Putamen (tissue), 1 donor: ENCODE data around the gene CNTROB.
A peak's percentile ranks its signal among the peaks of the same experiment; 100 is the strongest.
"Not testable (repeated sequence)": the region's sequence is repeated elsewhere in the genome, so short reads cannot be mapped to it uniquely, and the experiment has no call there.

Experiments used
- DNase-seq: peaks from one replicate; pipeline ENCODE4 v3.0.0-alpha.2; 2016; ENCODE audit warnings: low spot score

Gene CNTROB

DNA sequence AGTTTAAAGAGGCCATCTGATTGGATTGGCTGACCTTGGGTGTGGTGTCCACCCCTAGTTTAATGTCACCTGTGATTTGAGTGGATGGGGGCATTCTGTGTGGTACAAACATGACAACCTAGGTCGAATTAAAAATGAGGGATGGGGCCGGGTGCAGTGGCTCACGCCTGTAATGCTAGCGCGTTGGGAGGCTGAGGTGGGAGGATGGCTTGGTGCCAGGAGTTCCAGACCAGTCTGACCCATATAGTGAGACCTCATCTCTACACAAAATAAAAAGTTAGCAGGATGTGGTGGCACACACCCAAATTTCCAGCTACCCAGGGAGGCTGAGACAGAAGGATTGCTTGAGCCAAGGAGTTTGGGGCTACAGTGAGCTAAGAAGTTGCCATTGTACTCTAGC is 14.4 kb downstream of the CNTROB start:
- DNase-seq, result no peak

DNA sequence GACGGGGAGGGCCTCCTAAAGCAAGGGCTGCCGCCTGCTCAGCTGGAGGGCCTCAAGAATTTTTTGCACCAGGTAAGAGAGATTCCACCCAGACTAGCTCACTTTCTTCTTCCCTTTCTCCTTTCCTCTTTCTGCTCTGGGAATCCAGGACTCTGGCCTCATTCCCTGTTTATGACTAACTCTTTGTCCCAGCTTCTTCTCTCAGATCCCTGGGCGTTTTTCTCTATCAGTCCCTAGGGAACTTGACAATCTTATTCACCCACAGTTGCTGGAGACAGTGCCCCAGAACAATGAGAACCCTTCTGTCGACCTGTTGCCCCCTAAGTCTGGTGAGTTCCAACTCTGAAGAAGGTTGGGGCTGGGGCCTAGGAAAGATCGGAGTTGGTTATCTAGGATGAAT is 15.6 kb downstream of the CNTROB start:
- no peak for DNase-seq

DNA sequence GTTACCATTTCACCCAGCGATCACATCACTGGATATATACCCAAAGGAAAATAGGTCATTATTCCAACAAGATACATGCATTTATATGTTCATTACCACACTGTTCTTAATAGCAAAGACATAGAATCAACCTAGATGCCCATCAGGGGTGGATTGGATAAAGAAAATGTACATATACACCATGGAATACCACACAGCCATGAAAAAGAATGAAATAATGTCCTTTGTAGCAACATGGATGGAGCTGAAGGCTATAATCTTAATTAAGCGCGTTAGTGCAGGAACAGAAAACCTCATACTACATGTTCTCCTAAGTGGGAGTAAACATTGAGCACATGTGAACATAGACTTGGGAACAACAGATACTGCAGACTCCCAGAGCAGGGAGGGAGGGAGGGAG is 18.6 kb downstream of the CNTROB start:
- DNase-seq, result no peak

DNA sequence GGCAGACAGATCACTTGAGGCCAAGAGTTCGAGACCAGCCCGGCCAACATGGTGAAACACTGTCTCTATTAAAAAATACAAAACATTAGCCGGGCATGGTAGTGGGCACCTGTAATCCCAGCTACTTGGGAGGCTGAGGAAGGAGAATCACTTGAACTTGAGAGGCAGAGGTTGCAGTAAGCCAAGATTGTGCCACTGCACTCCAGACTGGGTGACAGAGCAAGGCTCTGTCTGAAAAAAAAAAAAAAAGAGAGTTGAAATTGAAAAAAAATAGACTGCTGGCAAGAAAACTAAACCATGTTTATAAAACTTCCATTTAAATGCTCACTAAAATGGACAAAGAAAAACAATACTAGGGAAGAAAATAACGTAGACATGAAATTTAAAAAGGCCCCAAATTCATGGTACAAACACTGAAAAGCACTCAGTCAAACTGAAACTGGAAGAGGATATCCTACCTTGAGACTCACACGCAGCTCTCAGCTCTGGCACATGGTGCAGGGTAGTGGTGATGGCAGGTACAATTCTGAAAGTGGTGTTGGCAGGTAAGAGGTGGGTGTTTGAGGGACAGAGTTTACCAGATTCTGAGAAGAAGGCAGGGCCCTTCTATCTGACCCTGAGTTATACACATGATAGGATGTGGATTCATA is 19.3 kb downstream of the CNTROB start:
- no peak for DNase-seq

DNA sequence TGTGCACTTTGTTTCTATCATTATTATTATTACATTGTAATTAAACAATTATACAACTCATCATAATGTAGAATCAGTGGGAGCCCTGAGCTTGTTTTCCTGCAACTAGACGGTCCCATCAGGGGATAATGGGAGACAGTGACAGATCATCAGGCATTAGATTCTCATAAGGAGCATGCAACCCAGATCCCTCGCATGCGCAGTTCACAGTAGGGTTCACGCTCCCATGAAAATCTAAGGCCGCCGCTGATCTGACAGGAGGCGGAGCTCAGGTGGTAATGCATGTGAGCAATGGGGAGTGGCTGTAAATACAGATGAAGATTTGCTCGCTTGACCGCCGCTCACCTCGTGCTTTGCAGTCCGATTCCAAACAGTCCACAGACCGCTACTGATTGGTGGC is 21.3 kb downstream of the CNTROB start:
- DNase-seq, result not testable (repeated sequence)

DNA sequence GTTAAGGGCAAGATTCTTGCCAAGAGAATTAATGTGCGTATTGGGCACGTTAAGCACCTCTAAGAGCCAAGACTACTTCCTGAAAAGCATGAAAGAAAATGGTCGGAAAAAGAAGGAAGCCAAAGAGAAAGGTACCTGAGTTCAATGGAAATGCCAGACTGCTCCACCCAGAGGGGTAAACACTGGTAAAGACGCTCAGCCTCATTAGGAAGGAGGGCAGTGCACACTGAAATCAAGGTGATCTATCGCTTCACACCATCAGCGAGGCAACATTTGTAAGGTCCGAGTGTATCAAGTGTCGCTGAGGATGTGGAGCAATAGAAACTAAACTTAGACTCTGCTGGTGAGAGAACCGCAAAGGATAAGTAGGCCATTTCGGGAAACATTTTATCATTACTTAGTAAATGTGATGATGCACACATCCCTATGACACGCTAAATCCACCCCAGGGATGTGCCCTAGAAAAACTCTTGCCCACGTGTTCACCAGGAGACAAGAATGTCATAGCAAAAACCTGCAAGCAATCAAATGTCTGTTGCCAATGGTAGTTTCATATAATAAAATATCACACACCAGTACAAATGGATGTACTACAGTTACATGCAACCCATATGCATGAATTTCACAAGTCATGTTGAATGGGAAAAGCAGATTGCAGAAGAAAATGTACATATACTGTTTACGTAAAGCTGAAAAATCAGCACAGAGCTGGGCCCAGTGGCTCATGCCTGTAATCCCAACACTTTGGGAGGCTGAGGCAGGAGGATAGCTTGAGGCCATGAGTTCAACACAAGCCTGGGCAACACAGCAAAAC is 23.6 kb downstream of the CNTROB start:
- DNase-seq, result peak; percentile 72

DNA sequence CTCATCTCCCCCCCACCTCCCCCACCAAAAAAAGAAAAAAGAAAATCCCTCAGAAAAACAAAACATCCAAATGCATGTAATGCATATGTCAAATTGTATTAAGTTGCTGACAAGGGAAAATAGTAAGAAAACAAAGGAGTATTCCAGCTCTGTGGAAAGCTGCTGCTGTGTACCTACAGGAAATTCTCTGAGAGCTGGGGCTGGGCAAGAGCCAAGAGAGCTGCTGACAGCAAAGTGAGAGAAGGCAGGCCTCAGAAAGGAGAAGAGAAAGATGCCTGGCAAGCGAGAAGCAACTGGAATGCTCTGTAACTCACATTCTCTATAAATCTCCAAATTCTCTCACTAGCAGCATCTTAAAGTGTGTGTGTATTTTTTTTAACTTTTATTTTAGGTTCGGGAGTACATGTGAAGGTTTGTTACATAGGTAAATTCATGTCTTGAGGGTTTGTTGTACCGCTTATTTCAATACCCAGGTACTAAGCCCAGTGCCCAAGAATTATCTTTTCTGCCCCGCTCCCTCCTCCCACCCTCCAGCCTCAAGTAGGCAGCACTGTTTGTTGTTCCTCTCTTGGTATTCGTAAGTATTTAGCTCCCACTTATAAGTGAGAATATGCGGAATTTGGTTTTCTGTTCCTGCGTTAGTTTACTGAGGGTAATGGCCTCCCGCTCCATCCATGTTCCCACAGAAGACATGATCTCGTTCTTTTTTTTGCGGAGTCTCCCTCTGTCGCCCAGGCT is 24.4 kb downstream of the CNTROB start:
- no peak for DNase-seq

DNA sequence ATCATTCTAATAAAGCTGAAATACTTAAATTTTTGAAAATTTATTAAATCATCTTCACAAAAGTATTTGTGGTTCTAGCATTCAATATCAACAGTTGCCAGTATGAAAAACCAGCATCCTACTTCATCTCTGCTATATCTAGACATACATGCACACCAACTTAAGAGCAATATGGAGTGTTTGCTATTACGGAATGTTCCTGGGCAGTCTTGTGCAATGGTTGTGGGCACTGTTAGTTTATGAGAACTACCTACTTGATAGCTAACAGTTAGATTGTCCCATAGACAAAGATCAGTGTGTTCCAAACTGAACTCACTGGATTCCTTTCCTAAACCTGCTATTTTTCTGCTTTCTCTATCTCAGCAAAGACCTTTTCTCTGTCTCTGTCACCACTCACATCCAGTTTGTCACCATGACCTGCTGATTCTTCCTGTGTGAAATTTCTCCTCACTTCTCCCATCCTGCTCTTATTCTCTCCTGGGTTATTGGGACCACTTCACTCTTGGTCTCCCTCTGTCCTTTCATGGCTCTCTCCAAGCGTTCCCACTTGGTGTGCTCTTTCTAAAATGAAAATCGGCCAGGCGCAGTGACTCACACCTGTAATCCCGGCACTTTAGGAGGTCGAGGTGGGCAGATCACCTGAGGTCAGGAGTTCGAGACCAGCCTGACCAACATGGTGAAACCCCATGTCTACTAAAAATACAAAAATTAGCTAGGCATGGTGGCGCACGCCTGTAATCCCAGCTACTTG is 27.7 kb downstream of the CNTROB start:
- no peak for DNase-seq

DNA sequence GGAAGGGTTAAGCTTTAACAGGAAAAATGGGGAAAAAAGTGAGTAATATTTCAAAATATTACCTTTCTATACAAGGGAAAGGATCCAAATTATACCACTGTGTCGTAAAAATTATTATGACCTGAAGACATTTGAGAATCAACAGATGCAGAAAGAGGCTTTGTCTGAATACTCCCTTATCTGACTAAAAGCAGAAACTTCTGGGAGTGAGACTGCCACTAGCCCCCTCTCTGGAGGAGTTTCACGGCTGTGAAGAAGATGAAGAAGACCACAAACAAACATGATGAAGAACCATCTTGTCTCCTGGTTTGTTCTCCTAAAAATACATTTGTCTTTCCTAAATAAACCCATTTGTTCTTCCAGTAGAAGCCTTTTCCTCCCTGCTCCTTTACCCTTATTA is 29.4 kb downstream of the CNTROB start:
- no peak for DNase-seq

DNA sequence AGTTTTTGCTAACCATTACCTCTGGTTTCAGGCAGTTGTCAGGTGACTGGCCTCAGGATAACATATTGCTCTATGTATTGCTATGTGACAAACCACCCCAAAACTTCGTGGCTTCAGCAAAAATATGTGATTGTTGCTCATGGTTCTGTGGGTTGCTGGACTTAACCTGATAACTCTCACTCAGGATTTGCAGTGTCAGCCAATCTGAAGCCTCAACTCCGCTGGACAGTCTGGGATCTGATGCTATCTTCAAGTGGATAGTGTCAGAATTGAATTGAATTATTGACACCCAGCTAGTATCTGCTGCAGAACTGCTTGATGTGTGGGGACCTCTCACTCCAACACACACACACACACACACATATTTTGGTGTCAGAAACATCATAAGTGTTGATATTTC is 35.7 kb downstream of the CNTROB start:
- DNase-seq, result no peak

DNA sequence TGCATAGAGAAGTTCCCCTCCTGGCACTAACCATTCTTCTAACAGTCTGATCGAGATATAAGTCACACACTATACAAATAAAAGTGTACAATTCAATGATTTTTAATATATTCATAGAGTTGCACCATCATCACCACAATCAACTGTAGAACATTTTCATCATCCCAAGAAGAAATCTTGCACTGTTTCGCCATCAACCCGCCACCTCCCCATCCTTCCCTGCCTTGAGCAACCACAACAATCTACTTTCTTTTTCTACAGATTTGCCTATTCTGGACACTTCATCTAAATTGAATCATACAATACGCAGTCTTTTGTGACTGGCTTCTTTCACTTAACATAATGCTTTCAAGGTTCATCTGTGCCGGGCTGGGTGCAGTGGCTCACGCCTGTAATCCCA is 37.4 kb downstream of the CNTROB start:
- DNase-seq, result no peak

DNA sequence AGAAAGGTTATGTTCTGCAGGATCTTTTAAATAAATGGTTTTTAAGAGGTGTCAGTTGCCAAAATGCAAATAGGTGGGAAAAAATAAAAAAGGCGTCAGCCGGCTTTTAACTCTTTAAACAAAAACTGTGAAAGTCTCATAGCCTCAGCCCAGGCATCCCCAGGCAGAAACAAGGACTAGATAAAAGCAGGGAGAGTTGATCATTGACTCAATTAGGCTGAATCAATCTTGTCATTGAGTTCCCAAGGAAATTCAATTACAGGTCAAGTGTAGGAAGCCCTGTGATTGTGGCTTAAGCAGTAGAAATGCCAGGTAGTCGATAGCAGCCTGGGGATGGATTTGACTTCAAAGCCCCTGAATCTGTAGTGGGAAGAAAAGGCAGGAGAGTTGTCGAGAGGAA is 39.6 kb downstream of the CNTROB start:
- no peak for DNase-seq

DNA sequence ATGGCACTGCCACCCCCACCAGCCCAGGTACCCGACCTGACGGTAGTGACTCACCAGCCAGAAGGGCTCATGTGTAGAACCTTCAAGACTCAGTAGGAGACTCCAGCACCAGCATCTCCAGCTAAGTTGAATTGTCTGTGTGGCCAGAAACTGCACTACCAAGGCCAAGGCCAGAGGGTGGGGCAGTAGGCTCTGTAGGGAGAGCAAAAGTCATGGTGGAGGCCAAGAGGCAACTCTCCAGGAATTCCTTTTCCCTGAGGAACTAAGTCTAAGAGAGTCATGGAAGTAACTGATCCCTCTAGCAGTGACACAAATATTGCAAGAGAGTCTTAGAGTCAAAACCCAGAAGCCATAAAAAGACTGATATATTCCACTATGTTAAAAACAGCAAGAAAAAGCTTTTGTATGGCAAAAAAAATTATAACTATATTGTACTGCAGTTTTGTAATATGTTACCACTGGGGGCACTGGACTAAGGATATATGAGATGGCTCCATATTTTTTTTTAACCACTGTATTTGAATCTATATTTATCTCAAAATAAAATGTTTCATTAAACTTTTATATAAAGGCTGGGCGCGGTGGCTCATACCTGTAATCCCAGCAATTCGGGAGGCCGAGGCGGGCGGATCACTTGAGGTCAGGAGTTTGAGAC is 40.3 kb downstream of the CNTROB start:
- DNase-seq, result no peak

DNA sequence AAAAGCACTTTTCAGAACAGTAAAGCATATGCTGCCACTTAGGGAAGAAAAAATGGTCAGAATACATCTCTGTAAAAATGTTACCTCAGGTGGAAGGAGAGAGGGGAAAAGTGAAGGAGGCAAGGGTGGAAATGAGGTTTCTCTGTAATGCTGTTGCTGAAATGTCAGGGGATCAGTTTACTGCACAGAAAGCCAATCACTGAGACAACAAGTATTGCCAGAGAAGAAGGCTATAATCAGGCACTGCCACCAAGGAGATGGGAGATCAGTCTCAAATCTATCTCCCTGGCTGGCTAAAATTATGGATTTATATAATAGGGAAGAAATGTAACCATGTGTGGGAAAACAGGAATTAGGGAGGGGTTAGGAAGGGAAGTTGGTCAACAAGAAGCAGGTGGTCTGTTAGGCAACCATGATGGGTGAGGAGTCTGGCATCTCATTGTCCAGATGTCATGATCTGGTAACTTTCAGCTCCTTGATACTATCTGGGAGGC is 42.7 kb downstream of the CNTROB start:
- DNase-seq, result no peak

DNA sequence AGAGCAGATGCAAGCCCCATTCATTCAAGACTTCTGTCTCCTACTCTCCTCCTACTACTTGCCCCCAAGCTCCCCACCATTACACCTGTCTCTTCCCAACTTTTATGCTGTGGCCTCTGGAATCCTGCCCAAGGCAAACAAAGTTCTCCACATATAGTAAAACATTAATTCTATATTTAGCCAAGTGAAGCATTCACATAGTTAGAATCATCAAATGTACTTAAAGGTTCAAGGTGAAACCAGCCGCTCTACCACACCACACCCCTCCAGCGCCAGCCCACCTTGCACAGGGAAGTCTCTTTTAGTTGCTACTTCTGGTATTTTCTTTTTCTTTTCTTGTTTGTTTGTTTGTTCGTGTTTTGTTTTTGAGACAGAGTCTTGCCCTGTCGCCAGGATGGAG is 45.0 kb downstream of the CNTROB start:
- DNase-seq, result no peak

DNA sequence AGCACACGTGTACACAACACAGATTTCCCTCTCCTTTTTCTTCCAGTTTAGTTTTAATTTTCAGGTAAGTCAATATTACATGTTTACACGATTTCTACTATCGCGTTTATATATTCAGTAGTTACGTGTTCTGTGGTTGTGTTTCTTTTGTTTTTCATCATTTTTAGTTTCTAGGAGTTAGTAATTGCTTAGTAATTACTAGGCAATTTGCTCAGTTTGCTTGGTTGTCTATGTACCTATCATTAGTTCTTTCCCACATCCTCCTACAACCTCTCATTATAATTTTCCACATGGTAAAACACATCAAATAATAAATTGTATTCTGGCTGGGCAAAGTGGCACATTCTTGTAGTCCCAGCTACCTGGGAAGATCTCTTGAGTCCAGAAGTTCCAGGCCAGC is 45.8 kb downstream of the CNTROB start:
- DNase-seq, result no peak

DNA sequence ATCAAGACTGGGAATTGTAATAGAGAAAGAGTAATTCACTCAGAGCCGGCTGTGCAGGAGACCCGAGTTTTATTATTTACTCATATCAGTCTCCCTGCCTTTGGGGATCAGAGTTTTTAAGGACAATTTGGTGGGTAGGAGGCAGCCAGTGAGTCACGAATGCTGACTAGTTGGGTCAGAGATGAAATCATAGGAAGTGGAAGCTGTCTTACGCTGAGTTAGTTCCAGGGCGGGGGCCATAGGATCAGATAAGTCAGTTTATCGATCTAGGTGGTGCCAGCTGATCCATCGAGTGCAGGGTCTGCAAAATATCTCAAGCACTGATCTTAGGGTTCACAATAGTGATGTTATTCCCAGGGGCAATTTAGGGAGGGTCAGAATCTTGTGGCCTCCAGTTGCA is 50.2 kb downstream of the CNTROB start:
- no peak for DNase-seq

DNA sequence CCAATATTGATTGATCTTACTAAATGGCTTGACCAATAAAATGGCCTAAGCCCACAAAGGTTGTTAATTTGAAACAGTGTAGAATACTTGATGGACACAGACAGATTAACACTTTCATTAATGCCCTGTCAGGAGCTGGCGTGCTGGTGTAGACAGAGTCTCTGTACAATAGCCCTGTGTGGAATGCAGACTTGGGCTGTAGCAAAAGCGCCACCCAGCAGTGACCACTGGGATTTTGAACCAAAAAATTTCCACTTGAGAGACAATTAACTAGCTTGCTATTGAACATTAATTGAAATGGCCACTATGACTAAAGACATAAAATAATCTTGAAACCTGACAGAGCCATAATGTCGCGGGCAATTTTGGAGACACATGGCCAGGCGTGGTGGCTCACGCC is 50.7 kb downstream of the CNTROB start:
- DNase-seq, result no peak

DNA sequence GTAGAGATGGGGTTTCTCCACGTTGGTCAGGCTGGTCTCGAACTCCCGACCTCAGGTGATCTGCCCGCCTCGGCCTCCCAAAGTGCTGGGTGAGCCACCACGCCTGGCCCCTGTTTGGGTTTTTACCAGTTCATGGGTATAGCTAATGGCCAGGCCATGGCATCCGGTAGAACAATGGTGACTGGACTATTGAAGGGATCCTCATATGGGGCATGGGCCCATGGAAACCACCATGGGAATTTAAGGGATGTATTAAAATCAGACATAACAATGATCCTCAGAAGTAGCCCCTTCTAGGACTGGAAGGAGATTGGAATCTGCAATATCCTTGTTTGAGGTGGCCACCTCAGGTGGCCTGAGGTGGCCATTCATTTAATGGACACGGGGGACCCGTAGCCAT is 52.9 kb downstream of the CNTROB start:
- DNase-seq, result no peak

DNA sequence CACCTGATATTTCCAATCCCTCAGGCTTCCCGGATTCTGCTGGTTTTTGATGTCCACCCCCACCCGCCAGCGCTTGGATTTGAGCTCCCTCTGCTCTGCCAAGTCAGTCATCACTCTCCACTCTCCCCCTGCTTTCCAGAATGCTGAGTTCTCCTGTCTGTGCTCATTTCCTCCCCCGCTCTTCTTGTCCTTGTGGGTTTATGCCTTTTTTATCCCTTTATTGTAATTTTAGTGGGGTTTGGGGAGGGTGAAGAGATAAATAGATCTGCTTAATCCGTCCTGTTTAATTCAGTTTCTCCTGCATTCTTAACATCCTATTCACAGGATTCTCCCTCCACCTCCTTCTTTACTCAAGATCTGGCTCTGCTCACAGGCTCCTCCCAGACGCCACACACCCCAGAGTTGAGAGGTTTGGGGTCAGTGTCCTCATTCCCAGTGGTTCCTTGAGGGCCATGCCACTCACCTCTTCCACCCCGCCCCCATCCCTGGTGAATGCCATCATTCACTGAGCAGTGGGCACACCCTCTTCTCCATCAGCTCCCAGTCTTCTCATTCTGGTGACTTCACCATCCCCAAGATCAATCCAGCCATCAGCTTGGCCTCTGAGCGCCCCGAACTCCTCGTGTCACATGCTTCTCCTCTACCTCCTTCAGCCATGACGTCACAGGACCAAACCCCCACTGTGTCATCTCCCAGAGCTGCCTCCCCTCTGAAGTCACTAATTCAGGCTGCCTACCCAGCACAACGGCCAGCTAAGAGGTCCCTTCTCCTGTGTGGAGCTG is 55.3 kb downstream of the CNTROB start:
- DNase-seq, result peak; percentile 79

DNA sequence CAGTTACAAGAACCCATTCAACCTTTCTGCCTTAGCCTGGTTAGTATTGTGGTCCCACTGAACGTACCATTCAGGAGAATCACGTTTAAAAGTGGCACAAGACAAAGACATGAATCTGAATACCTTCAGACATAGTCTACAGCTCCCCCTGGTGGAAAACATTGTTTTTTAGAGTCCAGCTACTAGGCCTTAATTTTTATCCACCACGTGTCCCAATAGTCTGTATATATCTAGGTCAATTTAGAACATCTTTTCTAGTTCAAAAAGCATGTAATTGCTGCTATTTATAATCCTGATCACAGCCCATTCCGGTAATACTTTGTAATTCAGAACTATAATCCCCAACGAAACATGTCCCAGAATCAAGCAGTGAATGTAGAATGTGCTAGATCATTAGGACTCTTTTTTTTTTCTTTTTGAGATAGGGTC is 56.8 kb downstream of the CNTROB start:
- peak; percentile 69 for DNase-seq
